HG02938 (cell line): ENCODE measurements around the gene PATZ1.
"Not testable (repeated sequence)": the region's sequence is repeated elsewhere in the genome, so short reads cannot be mapped to it uniquely, and the experiment has no call there.

Experiments
- ATAC-seq: cut with Tn5 transposase; IDR thresholded peaks from one replicate; pipeline ENCODE4 v1.9.1; 2021; ENCODE audit warnings: mild to moderate bottlenecking, moderate library complexity; ENCODE audit not compliant: unreplicated experiment

Gene PATZ1

GRCh38 chr22:31321421-31321820 lies 24.7 kb downstream of the PATZ1 start:
- no peak for ATAC-seq

- ATAC-seq, result not testable (repeated sequence)
These were observed 31.9 kb downstream of the PATZ1 start for GRCh38 chr22:31314220-31314619.

- ATAC-seq, result no peak
These were observed 32.6 kb downstream of the PATZ1 start for GRCh38 chr22:31313366-31314147.

GRCh38 chr22:31308181-31308580 lies 38.0 kb downstream of the PATZ1 start:
- no peak for ATAC-seq

- no peak for ATAC-seq
These were observed 41.0 kb downstream of the PATZ1 start for GRCh38 chr22:31305194-31305593.

- ATAC-seq, result no peak
These were observed 43.6 kb downstream of the PATZ1 start for GRCh38 chr22:31302537-31302936.

GRCh38 chr22:31302006-31302405 lies 44.1 kb downstream of the PATZ1 start:
- ATAC-seq, result no peak

GRCh38 chr22:31300896-31301295 lies 45.2 kb downstream of the PATZ1 start:
- ATAC-seq, result no peak

- no peak for ATAC-seq
These were observed 50.1 kb downstream of the PATZ1 start for GRCh38 chr22:31295831-31296657.

- ATAC-seq, result no peak
These were observed 50.8 kb downstream of the PATZ1 start for GRCh38 chr22:31295360-31295759.

GRCh38 chr22:31292236-31292989 lies 53.7 kb downstream of the PATZ1 start, which contains the start of gene PIK3IP1:
TSS of gene PIK3IP1 (minus strand) at chr22:31292488. CDS start at chr22:31292344, 144 bp downstream.
- no peak for ATAC-seq

GRCh38 chr22:31291481-31292235 lies 54.5 kb downstream of the PATZ1 start:
- ATAC-seq, result no peak

GRCh38 chr22:31290494-31291471 lies 55.4 kb downstream of the PATZ1 start:
- peak; percentile 83 for ATAC-seq

- no peak for ATAC-seq
These were observed 56.8 kb downstream of the PATZ1 start for GRCh38 chr22:31289344-31289743.

GRCh38 chr22:31288496-31289240 lies 57.5 kb downstream of the PATZ1 start:
- no peak for ATAC-seq

GRCh38 chr22:31287818-31288495 lies 58.2 kb downstream of the PATZ1 start:
- no peak for ATAC-seq

- ATAC-seq, result no peak
These were observed 59.5 kb downstream of the PATZ1 start for GRCh38 chr22:31286360-31287255.
